NCI-H2196 (cell line): Measurements from ENCODE around the gene MCIDAS.

Source experiments
- DNase-seq: peaks from one replicate; lab custom pipeline; 2025; ENCODE audit not compliant: unreplicated experiment; lab: John Stamatoyannopoulos, UW

MCIDAS gene

DNA sequence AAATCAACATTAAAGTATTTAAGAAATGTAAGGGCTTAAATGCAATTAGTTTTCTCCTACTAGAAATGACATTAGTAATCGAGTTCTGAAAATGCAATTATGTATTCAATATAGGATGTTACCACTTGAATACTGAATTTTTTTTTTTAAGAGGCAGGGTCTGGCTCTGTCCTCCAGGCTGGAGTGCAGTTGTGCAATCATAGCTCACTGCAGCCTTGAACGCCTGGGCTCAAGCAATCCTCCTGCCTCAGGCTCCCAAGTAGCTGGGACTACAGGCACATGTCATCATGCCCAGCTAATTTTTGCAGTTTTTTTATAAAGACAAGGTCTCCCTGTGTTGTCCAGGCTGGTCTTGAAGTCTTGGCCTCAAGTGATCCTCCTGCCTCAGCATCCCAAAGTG lies 55.6 kb downstream of the MCIDAS start:
- DNase-seq = no peak
